ENCODE results near the gene MZB1. TPM values are rescaled to one million over a fixed set of nuclear protein-coding genes. Genes with fewer than 3 reads are reported as not detected.

MZB1 gene
- polyA plus RNA-seq, 1 donor from 2014 or later: not detected

GRCh38 chr5:139378941-139379361 is 10.8 kb downstream of the MZB1 start:
- H3K27ac ChIP-seq (ENCODE audit: low read length): no peak overlapping the region
- H3K9me2 ChIP-seq (ENCODE audit: insufficient read depth, low read length): no peaks in the 10 kb centered on the region
- H3K9ac ChIP-seq (ENCODE audit: low read length): no peak overlapping the region
- no peak overlapping the region for H2AFZ ChIP-seq (ENCODE audit: low read depth, low read length)
- H3K9me3 ChIP-seq (ENCODE audit: low read length): no peaks in the 10 kb centered on the region
- no peak for TF ChIP-seq RAD21 (conservative IDR thresholded peaks at IDR 0.05)
- no peak for TF ChIP-seq MXI1 (conservative IDR thresholded peaks at IDR 0.05; ENCODE audit: poor library complexity, severe bottlenecking)
- TF ChIP-seq EP300 (conservative IDR thresholded peaks at IDR 0.05; ENCODE audit: poor library complexity, severe bottlenecking): no peak
- TF ChIP-seq REST (IDR thresholded peaks at IDR 0.05; ENCODE audit: borderline replicate concordance): no peak
- no peak for TF ChIP-seq POLR2AphosphoS5 (IDR thresholded peaks at IDR 0.05)
- TF ChIP-seq CTCF (IDR thresholded peaks at IDR 0.05; ENCODE audit: poor library complexity, severe bottlenecking): no peak
- TF ChIP-seq TAF1 (IDR thresholded peaks at IDR 0.05; ENCODE audit: low read depth): no peak
- TF ChIP-seq SMC3 (conservative IDR thresholded peaks at IDR 0.05; ENCODE audit: poor library complexity): no peak
- TF ChIP-seq EZH2 (IDR thresholded peaks at IDR 0.05; ENCODE audit: borderline replicate concordance, insufficient read depth, low read length, poor library complexity, severe bottlenecking): no peak
- H3K36me3 ChIP-seq (ENCODE audit: insufficient read depth, low read length): no peaks in the 10 kb centered on the region
- H3K27me3 ChIP-seq (ENCODE audit: insufficient read depth, low read depth, low read length): no peaks in the 10 kb centered on the region
- H4K20me1 ChIP-seq (ENCODE audit: insufficient read depth): no peaks in the 10 kb centered on the region
- no peak overlapping the region for H3K4me3 ChIP-seq (ENCODE audit: low read length)
- H3K4me2 ChIP-seq (ENCODE audit: low read length): no peak overlapping the region
- H3K79me2 ChIP-seq (replicated peaks; ENCODE audit: insufficient read depth, low read length): no peaks in the 10 kb centered on the region
- H3F3A ChIP-seq (ENCODE audit: insufficient read depth, low read length, poor library complexity, severe bottlenecking): no peaks in the 10 kb centered on the region

GRCh38 chr5:139378101-139378825 is 11.4 kb downstream of the MZB1 start:
- Histone ChIP-seq H4K20me1 (ENCODE audit: insufficient read depth) (no peaks in the 10 kb centered on the region), H3K9me2 (ENCODE audit: insufficient read depth, low read length) (no peaks in the 10 kb centered on the region), H3K27me3 (ENCODE audit: insufficient read depth, low read depth, low read length) (no peaks in the 10 kb centered on the region), H3K79me2 (replicated peaks; ENCODE audit: insufficient read depth, low read length) (no peaks in the 10 kb centered on the region), H3K9me3 (ENCODE audit: low read length) (no peaks in the 10 kb centered on the region), H3K27ac (ENCODE audit: low read length) (no peak overlapping the region), H2AFZ (ENCODE audit: low read depth, low read length) (no peak overlapping the region), H3K36me3 (ENCODE audit: insufficient read depth, low read length) (no peaks in the 10 kb centered on the region), H3K4me2 (ENCODE audit: low read length) (no peak overlapping the region), H3K9ac (ENCODE audit: low read length) (no peak overlapping the region), H3F3A (ENCODE audit: insufficient read depth, low read length, poor library complexity, severe bottlenecking) (no peaks in the 10 kb centered on the region), H3K4me3 (ENCODE audit: low read length) (no peak overlapping the region)
- TF ChIP-seq SMC3 (conservative IDR thresholded peaks at IDR 0.05; ENCODE audit: poor library complexity) (no peak), POLR2AphosphoS5 (IDR thresholded peaks at IDR 0.05) (no peak), TAF1 (IDR thresholded peaks at IDR 0.05; ENCODE audit: low read depth) (no peak), EP300 (conservative IDR thresholded peaks at IDR 0.05; ENCODE audit: poor library complexity, severe bottlenecking) (no peak), MXI1 (conservative IDR thresholded peaks at IDR 0.05; ENCODE audit: poor library complexity, severe bottlenecking) (no peak), REST (IDR thresholded peaks at IDR 0.05; ENCODE audit: borderline replicate concordance) (no peak), CTCF (IDR thresholded peaks at IDR 0.05; ENCODE audit: poor library complexity, severe bottlenecking) (no peak), EZH2 (IDR thresholded peaks at IDR 0.05; ENCODE audit: borderline replicate concordance, insufficient read depth, low read length, poor library complexity, severe bottlenecking) (no peak), RAD21 (conservative IDR thresholded peaks at IDR 0.05) (no peak)

Data from neural cell (in vitro differentiated cells).